Left lung (tissue), 10 donors: ENCODE measurements around the gene LPA. TPM values are rescaled to one million over a fixed set of nuclear protein-coding genes. Genes with fewer than 3 reads are reported as not detected.
"Not testable (repeated sequence)": the region's sequence is repeated elsewhere in the genome, so short reads cannot be mapped to it uniquely, and the experiment has no call there.

Source experiments
- ATAC-seq: fragments of 200-7000 bp; cut with Tn5 transposase; one replicate; pipeline ENCODE4 v1.9.1; 2020; ENCODE audit warnings: moderate library complexity
- DNase-seq, 4 donors: peaks; one replicate each; pipeline ENCODE4 v3.0.0-alpha.2; 2013 to 2020
- H3K27ac ChIP-seq, 2 donors: fragments of 200-600 bp; sonication (generic) in 1 of 2; one replicate each; pipeline versions ENCODE4 v1.5.0 to v1.8.0; 2020 to 2021
- H3K27me3 ChIP-seq, 2 donors: fragments of 200-600 bp; sonication (generic) in 1 of 2; one replicate each; pipeline versions ENCODE4 v1.5.0 to v1.8.0; 2020 to 2021
- H3K36me3 ChIP-seq, 2 donors: fragments of 200-600 bp; sonication (generic) in 1 of 2; one replicate each; pipeline versions ENCODE4 v1.5.0 to v1.8.0; 2020 to 2021
- H3K4me1 ChIP-seq, 2 donors: fragments of 200-600 bp; one replicate each; pipeline ENCODE4 v1.8.0; 2021
- H3K4me3 ChIP-seq, 2 donors: fragments of 200-600 bp; sonication (generic) in 1 of 2; one replicate each; pipeline versions ENCODE4 v1.5.0 to v1.8.0; 2020 to 2021; ENCODE audit warnings: mild to moderate bottlenecking in 1 of 2
- H3K9me3 ChIP-seq, 2 donors: fragments of 200-600 bp; sonication (generic) in 1 of 2; one replicate each; pipeline versions ENCODE4 v1.5.0 to v1.8.0; 2020 to 2021
- intact Hi-C, 2 donors: fragments of 100-400 bp; cut with DNase I; formaldehyde crosslinking; loops; one replicate each; pipeline versions ENCODE4 v1.11.2 to v1.14.2; 2022
- polyA plus RNA-seq, 6 donors: library from polyadenylated mRNA; unstranded; fragments of 120-200 nt; gene quantifications; one replicate each; pipeline ENCODE4 v1.2.1, GENCODE V29; 2013; ENCODE audit not compliant: insufficient read length in 6 of 6
- total RNA-seq, 2 donors: library from RNA; stranded (reverse); fragmentation: NEBNext Ultra II Directional; extraction: Animal tissue kit (Norgen Biotek cat#: 25700); gene quantifications; one replicate each; pipeline ENCODE4 v1.2.1, GENCODE V29; 2021
- TF ChIP-seq, protein P1 (sequence below), 2 donors: fragments of 200-600 bp; sonication (generic) in 1 of 2; IDR thresholded peaks; one replicate each; pipeline versions ENCODE4 v1.5.0 to v1.8.0; 2021; ENCODE audit warnings: antibody characterized with exemption in 2 of 2
- donor health status: DM: no; HTN: yes; CAD: no.
- donor health status: DM: no; HTN: no; CAD: no.

Gene LPA
- total and polyA plus RNA-seq, 8 donors, result 0.04 to 0.23 (median 0.16) TPM; not detected in 2

DNA sequence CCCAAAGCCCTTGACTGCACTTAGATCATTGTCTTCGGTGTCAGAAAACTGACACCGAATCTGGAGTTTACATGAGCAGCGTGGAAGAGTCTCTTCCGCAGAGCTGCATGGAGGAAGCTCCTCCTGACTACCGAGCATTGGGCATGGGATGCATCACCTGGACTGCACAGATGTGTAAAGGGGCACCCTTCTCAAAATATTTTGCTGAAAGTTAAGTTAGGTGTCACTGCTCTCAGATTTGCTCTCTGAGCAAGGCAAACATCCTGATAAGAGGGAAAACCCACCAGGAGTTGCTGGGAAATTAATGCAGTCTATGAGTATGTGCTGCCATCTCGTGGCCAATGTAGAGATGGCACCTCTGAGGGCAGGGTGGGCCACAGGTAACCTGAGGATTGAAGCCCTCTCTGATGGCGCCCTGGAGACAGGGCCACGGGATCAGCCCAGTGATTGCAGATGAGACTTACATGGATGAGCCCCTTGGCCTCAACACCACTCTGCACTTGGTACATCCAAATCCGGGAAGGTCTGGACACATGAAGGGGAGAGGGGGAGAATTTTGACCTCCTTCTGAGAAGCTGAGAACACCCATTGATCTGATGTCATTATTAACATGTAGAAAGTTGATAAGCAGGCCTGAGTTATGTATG, 129.9 kb downstream of the LPA start:
- Histone ChIP-seq H3K4me3 (no peak overlapping the region), H3K36me3 (no peaks in the 10 kb centered on the region), H3K4me1 (no peaks in the 10 kb centered on the region), H3K27ac (no peak overlapping the region), H3K27me3 (no peaks in the 10 kb centered on the region), H3K9me3 (no peaks in the 10 kb centered on the region)
- intact Hi-C loops, result no loop called here
- ATAC-seq, result peak; percentile 96
- peak in 2 of 4 donors; percentile 48 to 61 for DNase-seq
- TF ChIP-seq, protein P1, sequence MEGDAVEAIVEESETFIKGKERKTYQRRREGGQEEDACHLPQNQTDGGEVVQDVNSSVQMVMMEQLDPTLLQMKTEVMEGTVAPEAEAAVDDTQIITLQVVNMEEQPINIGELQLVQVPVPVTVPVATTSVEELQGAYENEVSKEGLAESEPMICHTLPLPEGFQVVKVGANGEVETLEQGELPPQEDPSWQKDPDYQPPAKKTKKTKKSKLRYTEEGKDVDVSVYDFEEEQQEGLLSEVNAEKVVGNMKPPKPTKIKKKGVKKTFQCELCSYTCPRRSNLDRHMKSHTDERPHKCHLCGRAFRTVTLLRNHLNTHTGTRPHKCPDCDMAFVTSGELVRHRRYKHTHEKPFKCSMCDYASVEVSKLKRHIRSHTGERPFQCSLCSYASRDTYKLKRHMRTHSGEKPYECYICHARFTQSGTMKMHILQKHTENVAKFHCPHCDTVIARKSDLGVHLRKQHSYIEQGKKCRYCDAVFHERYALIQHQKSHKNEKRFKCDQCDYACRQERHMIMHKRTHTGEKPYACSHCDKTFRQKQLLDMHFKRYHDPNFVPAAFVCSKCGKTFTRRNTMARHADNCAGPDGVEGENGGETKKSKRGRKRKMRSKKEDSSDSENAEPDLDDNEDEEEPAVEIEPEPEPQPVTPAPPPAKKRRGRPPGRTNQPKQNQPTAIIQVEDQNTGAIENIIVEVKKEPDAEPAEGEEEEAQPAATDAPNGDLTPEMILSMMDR (IDR thresholded peaks at IDR 0.05), result peak; percentile 90 to 94

DNA sequence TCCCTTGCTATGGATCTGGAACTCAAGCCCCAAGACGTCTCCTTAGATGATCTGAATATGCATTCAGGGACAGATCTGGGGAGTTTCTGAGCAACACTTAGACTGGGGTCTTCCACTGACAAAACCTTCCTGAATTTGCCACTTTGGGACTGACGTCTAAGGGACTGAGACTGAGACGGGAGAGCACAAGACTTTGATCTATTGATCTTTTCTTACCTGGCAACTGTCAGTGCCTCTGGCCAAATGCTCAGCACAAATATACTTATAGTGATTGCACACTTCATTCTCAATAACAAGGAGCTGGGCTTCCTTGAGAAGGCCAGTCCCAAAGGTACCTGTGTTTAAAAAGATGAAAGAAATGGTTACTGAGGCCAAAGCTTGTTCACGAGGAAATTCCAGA, 131.8 kb downstream of the LPA start:
- H3K36me3 ChIP-seq, result no peaks in the 10 kb centered on the region
- peaks cover 0 to 4% of the 10 kb centered on the region in 2 donors for H3K27me3 ChIP-seq
- H3K27ac ChIP-seq, result no peak overlapping the region
- no peak overlapping the region for H3K4me3 ChIP-seq
- ATAC-seq (no peak), DNase-seq (no peak)
- TF ChIP-seq, protein P1 (IDR thresholded peaks at IDR 0.05), result no peak
- intact Hi-C loops, result no loop called here
- no peaks in the 10 kb centered on the region for H3K4me1 ChIP-seq
- H3K9me3 ChIP-seq, result no peaks in the 10 kb centered on the region

DNA sequence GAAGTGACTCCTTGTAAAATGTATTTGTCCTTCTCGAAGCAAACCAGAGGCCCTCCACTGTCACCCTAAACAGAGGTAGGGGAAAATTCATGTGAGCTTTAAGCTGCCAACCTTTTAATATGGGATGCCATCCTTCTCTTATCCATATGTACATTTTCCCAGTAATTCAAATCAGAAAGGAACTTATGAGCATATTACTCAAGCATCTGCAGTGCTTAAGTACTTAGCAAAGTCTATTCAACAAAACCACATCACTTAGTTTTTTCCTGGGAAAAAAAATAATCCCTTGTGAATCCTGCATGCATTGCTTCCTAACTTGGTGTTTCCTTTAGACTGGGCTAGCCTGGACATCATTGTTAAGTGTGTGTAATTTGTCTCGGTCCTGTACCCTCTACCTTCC, 132.2 kb downstream of the LPA start:
- H3K27me3 ChIP-seq, result peaks cover 0 to 4% of the 10 kb centered on the region in 2 donors
- no peak overlapping the region for H3K4me3 ChIP-seq
- intact Hi-C loops, result no loop called here
- no peak overlapping the region for H3K27ac ChIP-seq
- DNase-seq (no peak), ATAC-seq (no peak)
- TF ChIP-seq, protein P1 (IDR thresholded peaks at IDR 0.05), result no peak
- H3K36me3 ChIP-seq, result no peaks in the 10 kb centered on the region
- H3K4me1 ChIP-seq, result no peaks in the 10 kb centered on the region
- no peaks in the 10 kb centered on the region for H3K9me3 ChIP-seq

DNA sequence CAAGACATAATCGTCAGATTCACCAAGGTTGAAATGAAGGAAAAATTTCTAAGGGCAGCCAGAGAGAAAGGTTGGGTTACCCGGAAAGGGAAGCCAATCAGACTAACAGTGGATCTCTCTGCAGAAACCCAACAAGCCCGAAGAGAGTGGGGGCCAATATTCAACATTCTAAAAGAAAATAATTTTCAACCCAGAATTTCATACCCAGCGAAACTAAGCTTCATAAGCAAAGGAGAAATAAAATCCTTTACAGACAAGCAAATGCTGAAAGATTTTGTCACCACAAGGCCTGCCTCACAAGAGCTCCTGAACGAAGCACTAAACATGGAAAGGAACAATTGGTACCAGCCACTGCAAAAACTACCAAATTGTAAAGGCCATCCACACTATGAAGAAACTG, 134.6 kb downstream of the LPA start:
- not testable (repeated sequence) for H3K36me3 ChIP-seq

GRCh38 chr6:160523223-160523622, 140.9 kb downstream of the LPA start:
- H3K4me3 ChIP-seq, result no peak overlapping the region
- no peak for ATAC-seq
- TF ChIP-seq, protein P1 (IDR thresholded peaks at IDR 0.05), result no peak
- H3K36me3 ChIP-seq, result no peaks in the 10 kb centered on the region
- intact Hi-C loops, result no loop called here
- peaks cover 0 to 7% of the 10 kb centered on the region in 2 donors for H3K4me1 ChIP-seq
- H3K27ac ChIP-seq, result no peak overlapping the region
- no peak for DNase-seq
- H3K9me3 ChIP-seq, result no peaks in the 10 kb centered on the region
- H3K27me3 ChIP-seq, result peaks cover 0 to 34% of the 10 kb centered on the region in 2 donors

More for the DNA sequence above, 134.6 kb downstream of the LPA start:
- H3K27ac ChIP-seq, H3K4me1 ChIP-seq, H3K4me3 ChIP-seq, H3K27me3 ChIP-seq, DNase-seq, intact Hi-C loops, ATAC-seq, H3K9me3 ChIP-seq: not testable (repeated sequence)
